Liver (tissue), 3 donors: ENCODE data around the gene CLEC17A.

Experiments
- CTCF ChIP-seq: fragments of 150-350 bp; IDR thresholded peaks from 2 replicates; pipeline ENCODE4 v1.5.1; 2017; ENCODE audit warnings: improper control_type of control experiment, low read depth, low read length; ENCODE audit not compliant: missing input control
- RAD21 ChIP-seq, 2 donors: IDR thresholded peaks; 2 replicates each; pipeline ENCODE4 v1.6.1; 2016; ENCODE audit warnings: antibody characterized with exemption in 2 of 2, mild to moderate bottlenecking in 2 of 2
- TF ChIP-seq, protein P1 (sequence below): IDR thresholded peaks from 2 replicates; pipeline ENCODE4 v1.6.1; 2016; ENCODE audit warnings: antibody characterized with exemption
- donor health status: healthy.
- donor health status: healthy.

GRCh38 chr19:14555918-14556661, 26.8 kb upstream of the CLEC17A start:
- TF ChIP-seq CTCF (no peak), RAD21 (IDR thresholded peaks at IDR 0.05) (no peak)
- TF ChIP-seq, protein P1, sequence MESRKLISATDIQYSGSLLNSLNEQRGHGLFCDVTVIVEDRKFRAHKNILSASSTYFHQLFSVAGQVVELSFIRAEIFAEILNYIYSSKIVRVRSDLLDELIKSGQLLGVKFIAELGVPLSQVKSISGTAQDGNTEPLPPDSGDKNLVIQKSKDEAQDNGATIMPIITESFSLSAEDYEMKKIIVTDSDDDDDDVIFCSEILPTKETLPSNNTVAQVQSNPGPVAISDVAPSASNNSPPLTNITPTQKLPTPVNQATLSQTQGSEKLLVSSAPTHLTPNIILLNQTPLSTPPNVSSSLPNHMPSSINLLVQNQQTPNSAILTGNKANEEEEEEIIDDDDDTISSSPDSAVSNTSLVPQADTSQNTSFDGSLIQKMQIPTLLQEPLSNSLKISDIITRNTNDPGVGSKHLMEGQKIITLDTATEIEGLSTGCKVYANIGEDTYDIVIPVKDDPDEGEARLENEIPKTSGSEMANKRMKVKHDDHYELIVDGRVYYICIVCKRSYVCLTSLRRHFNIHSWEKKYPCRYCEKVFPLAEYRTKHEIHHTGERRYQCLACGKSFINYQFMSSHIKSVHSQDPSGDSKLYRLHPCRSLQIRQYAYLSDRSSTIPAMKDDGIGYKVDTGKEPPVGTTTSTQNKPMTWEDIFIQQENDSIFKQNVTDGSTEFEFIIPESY = no peak
